Type B pancreatic cell (in vitro differentiated cells): ENCODE results near the gene ZDHHC8. TPM values are rescaled to one million over a fixed set of nuclear protein-coding genes. Genes with fewer than 3 reads are reported as not detected.

Experiments used
- DNase-seq: peaks from one replicate; pipeline ENCODE4 v3.0.0; 2021; ENCODE audit warnings: mixed read lengths; ENCODE audit not compliant: unreplicated experiment; ENCODE audit errors: extremely low spot score
- H3K27ac Mint-ChIP-seq: 2 replicates; pipeline ENCODE4 v1.8.0; 2021; ENCODE audit warnings: mild to moderate bottlenecking, mixed read lengths
- H3K27me3 Mint-ChIP-seq: 2 replicates; pipeline ENCODE4 v1.8.0; 2021; ENCODE audit warnings: mixed read lengths
- H3K36me3 Mint-ChIP-seq: 2 replicates; pipeline ENCODE4 v1.8.0; 2021; ENCODE audit warnings: mixed read lengths
- H3K4me1 Mint-ChIP-seq: one replicate; pipeline ENCODE4 v1.8.0; 2021; ENCODE audit warnings: mixed read lengths; ENCODE audit not compliant: unreplicated experiment
- H3K4me3 Mint-ChIP-seq: 2 replicates; pipeline ENCODE4 v1.8.0; 2021; ENCODE audit warnings: mild to moderate bottlenecking, mixed read lengths
- H3K9me3 Mint-ChIP-seq: 2 replicates; pipeline ENCODE4 v1.8.0; 2021; ENCODE audit warnings: mixed read lengths
- total RNA-seq: library from RNA; stranded (reverse); gene quantifications from 2 replicates; pipeline ENCODE4 v1.2.1, GENCODE V29; 2021; ENCODE audit warnings: low replicate concordance
- TF ChIP-seq, protein P1 (sequence below): fragments of 200-600 bp; sonication (generic); conservative IDR thresholded peaks from 2 replicates; pipeline ENCODE4 v1.5.0; 2021; ENCODE audit warnings: antibody characterized with exemption, mild to moderate bottlenecking

ZDHHC8 gene
- total RNA-seq, 1 donor from 2014 or later, result 73.6 TPM

GRCh38 chr22:20137113-20137512, 5.5 kb downstream of the ZDHHC8 start:
- Mint-ChIP-seq H3K4me3 (no peak overlapping the region), H3K36me3 (no peaks in the 10 kb centered on the region), H3K27me3 (no peaks in the 10 kb centered on the region), H3K9me3 (no peaks in the 10 kb centered on the region), H3K27ac (no peak overlapping the region), H3K4me1 (peaks cover 9% of the 10 kb centered on the region)
- DNase-seq, result no peak
- TF ChIP-seq, protein P1, sequence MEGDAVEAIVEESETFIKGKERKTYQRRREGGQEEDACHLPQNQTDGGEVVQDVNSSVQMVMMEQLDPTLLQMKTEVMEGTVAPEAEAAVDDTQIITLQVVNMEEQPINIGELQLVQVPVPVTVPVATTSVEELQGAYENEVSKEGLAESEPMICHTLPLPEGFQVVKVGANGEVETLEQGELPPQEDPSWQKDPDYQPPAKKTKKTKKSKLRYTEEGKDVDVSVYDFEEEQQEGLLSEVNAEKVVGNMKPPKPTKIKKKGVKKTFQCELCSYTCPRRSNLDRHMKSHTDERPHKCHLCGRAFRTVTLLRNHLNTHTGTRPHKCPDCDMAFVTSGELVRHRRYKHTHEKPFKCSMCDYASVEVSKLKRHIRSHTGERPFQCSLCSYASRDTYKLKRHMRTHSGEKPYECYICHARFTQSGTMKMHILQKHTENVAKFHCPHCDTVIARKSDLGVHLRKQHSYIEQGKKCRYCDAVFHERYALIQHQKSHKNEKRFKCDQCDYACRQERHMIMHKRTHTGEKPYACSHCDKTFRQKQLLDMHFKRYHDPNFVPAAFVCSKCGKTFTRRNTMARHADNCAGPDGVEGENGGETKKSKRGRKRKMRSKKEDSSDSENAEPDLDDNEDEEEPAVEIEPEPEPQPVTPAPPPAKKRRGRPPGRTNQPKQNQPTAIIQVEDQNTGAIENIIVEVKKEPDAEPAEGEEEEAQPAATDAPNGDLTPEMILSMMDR, result no peak

DNA sequence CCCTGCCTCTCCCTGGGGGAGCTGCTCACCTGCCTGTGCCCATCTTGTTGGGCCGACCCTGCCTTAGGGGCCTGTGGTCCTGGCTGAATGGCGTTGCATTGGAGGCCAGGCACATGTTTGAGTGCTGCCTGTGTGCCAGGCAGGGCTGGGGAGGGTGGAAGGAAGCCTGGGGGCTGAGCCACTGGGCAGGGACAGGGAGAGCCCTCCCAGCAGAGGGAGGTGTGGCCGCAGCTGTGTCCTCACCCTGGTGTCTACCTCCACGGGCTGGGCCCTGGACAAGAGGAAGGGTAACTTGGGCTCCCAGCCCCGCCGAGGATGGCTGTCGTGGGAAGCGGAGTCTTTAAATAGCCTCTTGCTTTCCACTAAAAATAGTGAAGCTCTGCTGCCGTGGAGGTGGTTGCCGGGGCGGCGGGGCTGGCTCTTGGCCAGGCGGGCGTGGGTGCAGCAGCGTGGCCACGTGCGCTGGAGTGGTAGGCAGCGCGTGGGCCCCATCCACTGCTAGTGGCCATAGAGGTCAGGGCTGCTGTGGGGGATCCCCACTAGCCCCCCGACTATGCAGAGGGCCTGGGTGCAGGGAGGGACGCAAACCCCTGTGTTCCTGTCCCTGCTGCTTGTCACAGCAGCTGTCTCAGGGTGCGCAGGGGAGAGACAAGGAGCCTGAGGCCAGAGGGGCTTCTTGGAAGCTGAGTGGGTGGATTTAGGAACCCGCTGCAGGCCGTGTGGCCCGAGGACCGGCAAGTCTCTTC, 6.2 kb downstream of the ZDHHC8 start:
- Mint-ChIP-seq H3K4me1 (peaks cover 9% of the 10 kb centered on the region), H3K27ac (no peak overlapping the region), H3K36me3 (no peaks in the 10 kb centered on the region)

GRCh38 chr22:20138417-20138738, 6.8 kb downstream of the ZDHHC8 start:
- Mint-ChIP-seq H3K27me3 (no peaks in the 10 kb centered on the region), H3K27ac (no peak overlapping the region), H3K4me1 (peaks cover 9% of the 10 kb centered on the region), H3K36me3 (no peaks in the 10 kb centered on the region), H3K4me3 (no peak overlapping the region), H3K9me3 (no peaks in the 10 kb centered on the region)
- DNase-seq, result no peak
- TF ChIP-seq, protein P1, result no peak

More for the DNA sequence above, 6.2 kb downstream of the ZDHHC8 start:
- no peak for DNase-seq
- Mint-ChIP-seq H3K27me3 (no peaks in the 10 kb centered on the region), H3K9me3 (no peaks in the 10 kb centered on the region), H3K4me3 (no peak overlapping the region)
- TF ChIP-seq, protein P1, result no peak

- H3K27me3 Mint-ChIP-seq, result no peaks in the 10 kb centered on the region
- no peak overlapping the region for H3K4me3 Mint-ChIP-seq
- peaks cover 9% of the 10 kb centered on the region for H3K4me1 Mint-ChIP-seq
- TF ChIP-seq, protein P1, result no peak
- no peaks in the 10 kb centered on the region for H3K9me3 Mint-ChIP-seq
- no peaks in the 10 kb centered on the region for H3K36me3 Mint-ChIP-seq
- no peak overlapping the region for H3K27ac Mint-ChIP-seq
- no peak for DNase-seq
These were observed 7.3 kb downstream of the ZDHHC8 start for GRCh38 chr22:20138868-20139267.

GRCh38 chr22:20139391-20140106, 7.9 kb downstream of the ZDHHC8 start:
- TF ChIP-seq, protein P1, result no peak
- H3K9me3 Mint-ChIP-seq, result no peaks in the 10 kb centered on the region
- no peaks in the 10 kb centered on the region for H3K27me3 Mint-ChIP-seq
- no peak overlapping the region for H3K27ac Mint-ChIP-seq
- peaks cover 7% of the 10 kb centered on the region for H3K4me1 Mint-ChIP-seq
- H3K4me3 Mint-ChIP-seq, result no peak overlapping the region
- no peak for DNase-seq
- no peaks in the 10 kb centered on the region for H3K36me3 Mint-ChIP-seq
